HepG2 (cell line): ENCODE data around the gene POU2F2. TPM values are rescaled to one million over a fixed set of nuclear protein-coding genes. Genes with fewer than 3 reads are reported as not detected.

ENCODE experiments used
- NKX3-1 ChIP-seq: sonication (generic); formaldehyde crosslinking; IDR thresholded peaks from 2 replicates; pipeline ENCODE4 v1.5.0; 2020; ENCODE audit warnings: missing genetic modification reagents
- SIN3A ChIP-seq: IDR thresholded peaks from 2 replicates; pipeline ENCODE4 v1.6.1; 2011; ENCODE audit warnings: low read depth, mild to moderate bottlenecking, control low read depth, low read length, borderline replicate concordance
- ZNF142 ChIP-seq: sonication (generic); formaldehyde crosslinking; IDR thresholded peaks from 2 replicates; pipeline ENCODE4 v1.4.0; 2020; ENCODE audit warnings: missing genetic modification reagents
- ZNF784 ChIP-seq: sonication (generic); formaldehyde crosslinking; IDR thresholded peaks from 2 replicates; pipeline ENCODE4 v1.5.1; 2020; ENCODE audit warnings: missing genetic modification reagents, mild to moderate bottlenecking, borderline replicate concordance
- polyA plus RNA-seq, 8 experiments: library from polyadenylated mRNA; depleted of rRNA in 3 of 8; stranded (reverse) in 7 of 8; unstranded in 1 of 8; fragments of >200 nt; fragmentation: Illumina TruSeq in 4 of 8; extraction: Trizol in 4 of 8; gene quantifications; 2 replicates each; pipeline versions ENCODE4 v1.2.1 to v1.2.3, GENCODE V29; 2011 to 2016; ENCODE audit warnings: low read depth in 4 of 8, missing spikeins in 1 of 8, mixed read lengths in 1 of 8; ENCODE audit not compliant: insufficient read depth in 1 of 8
- total RNA-seq, 5 experiments: library from RNA; depleted of rRNA; stranded (reverse); fragments of >200 nt; fragmentation: Illumina TruSeq; extraction: Trizol; gene quantifications; 2 replicates each; pipeline ENCODE4 v1.2.3, GENCODE V29; 2016; ENCODE audit warnings: low read depth in 1 of 5
- TF ChIP-seq, protein P1 (sequence below): sonication (generic); formaldehyde crosslinking; IDR thresholded peaks from 2 replicates; pipeline ENCODE4 v1.5.1; 2020; ENCODE audit warnings: missing genetic modification reagents, mild to moderate bottlenecking, borderline replicate concordance
- TF ChIP-seq, protein P2 (sequence below): sonication (generic); formaldehyde crosslinking; IDR thresholded peaks from 2 replicates; pipeline ENCODE4 v1.4.0; 2020; ENCODE audit warnings: missing genetic modification reagents, borderline replicate concordance

Gene POU2F2
- total and polyA plus RNA-seq, 2 of the 13 experiments (the other 11 are each of a cell fraction or from before 2014, with no cell fraction given), result 0.09 to 0.17 TPM

GRCh38 chr19:42132851-42133528 is 744 bp upstream of the POU2F2 start (continued):
- TF ChIP-seq ZNF142 (CRISPR knock-in tag) (no peak), SIN3A (no peak), NKX3-1 (CRISPR knock-in tag) (no peak), ZNF784 (CRISPR knock-in tag) (no peak)
- TF ChIP-seq, protein P1, sequence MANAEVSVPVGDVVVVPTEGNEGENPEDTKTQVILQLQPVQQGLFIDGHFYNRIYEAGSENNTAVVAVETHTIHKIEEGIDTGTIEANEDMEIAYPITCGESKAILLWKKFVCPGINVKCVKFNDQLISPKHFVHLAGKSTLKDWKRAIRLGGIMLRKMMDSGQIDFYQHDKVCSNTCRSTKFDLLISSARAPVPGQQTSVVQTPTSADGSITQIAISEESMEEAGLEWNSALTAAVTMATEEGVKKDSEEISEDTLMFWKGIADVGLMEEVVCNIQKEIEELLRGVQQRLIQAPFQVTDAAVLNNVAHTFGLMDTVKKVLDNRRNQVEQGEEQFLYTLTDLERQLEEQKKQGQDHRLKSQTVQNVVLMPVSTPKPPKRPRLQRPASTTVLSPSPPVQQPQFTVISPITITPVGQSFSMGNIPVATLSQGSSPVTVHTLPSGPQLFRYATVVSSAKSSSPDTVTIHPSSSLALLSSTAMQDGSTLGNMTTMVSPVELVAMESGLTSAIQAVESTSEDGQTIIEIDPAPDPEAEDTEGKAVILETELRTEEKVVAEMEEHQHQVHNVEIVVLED (CRISPR knock-in tag), result no peak
- TF ChIP-seq, protein P2, sequence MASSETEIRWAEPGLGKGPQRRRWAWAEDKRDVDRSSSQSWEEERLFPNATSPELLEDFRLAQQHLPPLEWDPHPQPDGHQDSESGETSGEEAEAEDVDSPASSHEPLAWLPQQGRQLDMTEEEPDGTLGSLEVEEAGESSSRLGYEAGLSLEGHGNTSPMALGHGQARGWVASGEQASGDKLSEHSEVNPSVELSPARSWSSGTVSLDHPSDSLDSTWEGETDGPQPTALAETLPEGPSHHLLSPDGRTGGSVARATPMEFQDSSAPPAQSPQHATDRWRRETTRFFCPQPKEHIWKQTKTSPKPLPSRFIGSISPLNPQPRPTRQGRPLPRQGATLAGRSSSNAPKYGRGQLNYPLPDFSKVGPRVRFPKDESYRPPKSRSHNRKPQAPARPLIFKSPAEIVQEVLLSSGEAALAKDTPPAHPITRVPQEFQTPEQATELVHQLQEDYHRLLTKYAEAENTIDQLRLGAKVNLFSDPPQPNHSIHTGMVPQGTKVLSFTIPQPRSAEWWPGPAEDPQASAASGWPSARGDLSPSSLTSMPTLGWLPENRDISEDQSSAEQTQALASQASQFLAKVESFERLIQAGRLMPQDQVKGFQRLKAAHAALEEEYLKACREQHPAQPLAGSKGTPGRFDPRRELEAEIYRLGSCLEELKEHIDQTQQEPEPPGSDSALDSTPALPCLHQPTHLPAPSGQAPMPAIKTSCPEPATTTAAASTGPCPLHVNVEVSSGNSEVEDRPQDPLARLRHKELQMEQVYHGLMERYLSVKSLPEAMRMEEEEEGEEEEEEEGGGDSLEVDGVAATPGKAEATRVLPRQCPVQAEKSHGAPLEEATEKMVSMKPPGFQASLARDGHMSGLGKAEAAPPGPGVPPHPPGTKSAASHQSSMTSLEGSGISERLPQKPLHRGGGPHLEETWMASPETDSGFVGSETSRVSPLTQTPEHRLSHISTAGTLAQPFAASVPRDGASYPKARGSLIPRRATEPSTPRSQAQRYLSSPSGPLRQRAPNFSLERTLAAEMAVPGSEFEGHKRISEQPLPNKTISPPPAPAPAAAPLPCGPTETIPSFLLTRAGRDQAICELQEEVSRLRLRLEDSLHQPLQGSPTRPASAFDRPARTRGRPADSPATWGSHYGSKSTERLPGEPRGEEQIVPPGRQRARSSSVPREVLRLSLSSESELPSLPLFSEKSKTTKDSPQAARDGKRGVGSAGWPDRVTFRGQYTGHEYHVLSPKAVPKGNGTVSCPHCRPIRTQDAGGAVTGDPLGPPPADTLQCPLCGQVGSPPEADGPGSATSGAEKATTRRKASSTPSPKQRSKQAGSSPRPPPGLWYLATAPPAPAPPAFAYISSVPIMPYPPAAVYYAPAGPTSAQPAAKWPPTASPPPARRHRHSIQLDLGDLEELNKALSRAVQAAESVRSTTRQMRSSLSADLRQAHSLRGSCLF (CRISPR knock-in tag), result no peak
- TF ChIP-seq, all 625 proteins: peak for 61
